HL-60 (cell line): ENCODE results near the gene MLXIP.

Experiments used
- DNase-seq, 2 experiments: peaks; one replicate each; pipeline ENCODE4 v3.0.0-alpha.2; 2010 to 2020; ENCODE audit warnings: low read depth in 1 of 2, low spot score in 1 of 2
- H3K27ac ChIP-seq: fragments of 250-450 bp; sonication (Bioruptor Pico); replicated peaks from 2 replicates; pipeline ENCODE4 v1.5.1; 2020; ENCODE audit warnings: mild to moderate bottlenecking, moderate library complexity
- H3K27me3 ChIP-seq: fragments of 250-450 bp; sonication (Bioruptor Pico); 2 replicates; pipeline ENCODE4 v1.5.1; 2021; ENCODE audit warnings: mild to moderate bottlenecking, moderate library complexity; ENCODE audit not compliant: insufficient read depth, poor library complexity, severe bottlenecking
- H3K4me3 ChIP-seq: replicated peaks from 2 replicates; pipeline ENCODE4 v1.5.1; 2011; ENCODE audit warnings: mild to moderate bottlenecking, control low read depth, low read length; ENCODE audit not compliant: insufficient read depth
- GABPA ChIP-seq: IDR thresholded peaks from 2 replicates; pipeline ENCODE4 v1.6.1; 2012; ENCODE audit warnings: low read depth
- POLR2AphosphoS5 ChIP-seq: IDR thresholded peaks from 2 replicates; pipeline ENCODE4 v1.6.1; 2012; ENCODE audit warnings: low read depth
- SPI1 ChIP-seq: IDR thresholded peaks from 2 replicates; pipeline ENCODE4 v1.6.1; 2012; ENCODE audit warnings: low read depth, mild to moderate bottlenecking, borderline replicate concordance
- TF ChIP-seq, protein P1 (sequence below): IDR thresholded peaks from 2 replicates; pipeline ENCODE4 v1.6.1; 2012; ENCODE audit warnings: low read depth; ENCODE audit not compliant: insufficient replicate concordance
- TF ChIP-seq, protein P2 (sequence below): IDR thresholded peaks from one replicate; pipeline ENCODE4 v1.5.1; 2011; ENCODE audit warnings: low read length, control low read depth, inconsistent platforms; ENCODE audit not compliant: insufficient read depth

Gene MLXIP

GRCh38 chr12:122125452-122126341 lies 47.1 kb downstream of the MLXIP start:
- DNase-seq, result no peak
- no peak overlapping the region for H3K4me3 ChIP-seq
- TF ChIP-seq, protein P1, sequence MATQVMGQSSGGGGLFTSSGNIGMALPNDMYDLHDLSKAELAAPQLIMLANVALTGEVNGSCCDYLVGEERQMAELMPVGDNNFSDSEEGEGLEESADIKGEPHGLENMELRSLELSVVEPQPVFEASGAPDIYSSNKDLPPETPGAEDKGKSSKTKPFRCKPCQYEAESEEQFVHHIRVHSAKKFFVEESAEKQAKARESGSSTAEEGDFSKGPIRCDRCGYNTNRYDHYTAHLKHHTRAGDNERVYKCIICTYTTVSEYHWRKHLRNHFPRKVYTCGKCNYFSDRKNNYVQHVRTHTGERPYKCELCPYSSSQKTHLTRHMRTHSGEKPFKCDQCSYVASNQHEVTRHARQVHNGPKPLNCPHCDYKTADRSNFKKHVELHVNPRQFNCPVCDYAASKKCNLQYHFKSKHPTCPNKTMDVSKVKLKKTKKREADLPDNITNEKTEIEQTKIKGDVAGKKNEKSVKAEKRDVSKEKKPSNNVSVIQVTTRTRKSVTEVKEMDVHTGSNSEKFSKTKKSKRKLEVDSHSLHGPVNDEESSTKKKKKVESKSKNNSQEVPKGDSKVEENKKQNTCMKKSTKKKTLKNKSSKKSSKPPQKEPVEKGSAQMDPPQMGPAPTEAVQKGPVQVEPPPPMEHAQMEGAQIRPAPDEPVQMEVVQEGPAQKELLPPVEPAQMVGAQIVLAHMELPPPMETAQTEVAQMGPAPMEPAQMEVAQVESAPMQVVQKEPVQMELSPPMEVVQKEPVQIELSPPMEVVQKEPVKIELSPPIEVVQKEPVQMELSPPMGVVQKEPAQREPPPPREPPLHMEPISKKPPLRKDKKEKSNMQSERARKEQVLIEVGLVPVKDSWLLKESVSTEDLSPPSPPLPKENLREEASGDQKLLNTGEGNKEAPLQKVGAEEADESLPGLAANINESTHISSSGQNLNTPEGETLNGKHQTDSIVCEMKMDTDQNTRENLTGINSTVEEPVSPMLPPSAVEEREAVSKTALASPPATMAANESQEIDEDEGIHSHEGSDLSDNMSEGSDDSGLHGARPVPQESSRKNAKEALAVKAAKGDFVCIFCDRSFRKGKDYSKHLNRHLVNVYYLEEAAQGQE, result no peak
- no peak for TF ChIP-seq POLR2AphosphoS5
- TF ChIP-seq, protein P2, sequence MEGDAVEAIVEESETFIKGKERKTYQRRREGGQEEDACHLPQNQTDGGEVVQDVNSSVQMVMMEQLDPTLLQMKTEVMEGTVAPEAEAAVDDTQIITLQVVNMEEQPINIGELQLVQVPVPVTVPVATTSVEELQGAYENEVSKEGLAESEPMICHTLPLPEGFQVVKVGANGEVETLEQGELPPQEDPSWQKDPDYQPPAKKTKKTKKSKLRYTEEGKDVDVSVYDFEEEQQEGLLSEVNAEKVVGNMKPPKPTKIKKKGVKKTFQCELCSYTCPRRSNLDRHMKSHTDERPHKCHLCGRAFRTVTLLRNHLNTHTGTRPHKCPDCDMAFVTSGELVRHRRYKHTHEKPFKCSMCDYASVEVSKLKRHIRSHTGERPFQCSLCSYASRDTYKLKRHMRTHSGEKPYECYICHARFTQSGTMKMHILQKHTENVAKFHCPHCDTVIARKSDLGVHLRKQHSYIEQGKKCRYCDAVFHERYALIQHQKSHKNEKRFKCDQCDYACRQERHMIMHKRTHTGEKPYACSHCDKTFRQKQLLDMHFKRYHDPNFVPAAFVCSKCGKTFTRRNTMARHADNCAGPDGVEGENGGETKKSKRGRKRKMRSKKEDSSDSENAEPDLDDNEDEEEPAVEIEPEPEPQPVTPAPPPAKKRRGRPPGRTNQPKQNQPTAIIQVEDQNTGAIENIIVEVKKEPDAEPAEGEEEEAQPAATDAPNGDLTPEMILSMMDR, result no peak
- TF ChIP-seq SPI1, result no peak
- H3K27me3 ChIP-seq, result no peaks in the 10 kb centered on the region
- no peak overlapping the region for H3K27ac ChIP-seq

DNA sequence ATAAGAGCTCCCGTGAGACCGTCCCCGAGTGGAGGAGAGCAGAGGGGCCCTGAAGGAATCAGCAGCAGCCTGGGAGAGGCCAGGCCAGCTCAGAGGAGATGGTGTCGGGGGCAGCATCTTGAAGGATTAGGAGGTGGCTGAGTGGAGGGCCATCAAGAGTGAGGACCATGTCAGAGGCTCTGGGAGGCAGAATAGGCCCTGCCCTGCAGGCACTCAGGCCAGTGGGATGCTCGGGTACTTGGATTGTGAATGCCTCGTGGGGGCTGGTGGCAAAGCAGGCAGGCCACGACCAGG lies 47.7 kb downstream of the MLXIP start:
- DNase-seq, result no peak
- no peak for TF ChIP-seq SPI1
- TF ChIP-seq, protein P2, result no peak
- TF ChIP-seq GABPA, result no peak
- TF ChIP-seq POLR2AphosphoS5, result no peak
- TF ChIP-seq, protein P1, result no peak
- no peak overlapping the region for H3K4me3 ChIP-seq
- H3K27me3 ChIP-seq, result no peaks in the 10 kb centered on the region
- no peak overlapping the region for H3K27ac ChIP-seq

DNA sequence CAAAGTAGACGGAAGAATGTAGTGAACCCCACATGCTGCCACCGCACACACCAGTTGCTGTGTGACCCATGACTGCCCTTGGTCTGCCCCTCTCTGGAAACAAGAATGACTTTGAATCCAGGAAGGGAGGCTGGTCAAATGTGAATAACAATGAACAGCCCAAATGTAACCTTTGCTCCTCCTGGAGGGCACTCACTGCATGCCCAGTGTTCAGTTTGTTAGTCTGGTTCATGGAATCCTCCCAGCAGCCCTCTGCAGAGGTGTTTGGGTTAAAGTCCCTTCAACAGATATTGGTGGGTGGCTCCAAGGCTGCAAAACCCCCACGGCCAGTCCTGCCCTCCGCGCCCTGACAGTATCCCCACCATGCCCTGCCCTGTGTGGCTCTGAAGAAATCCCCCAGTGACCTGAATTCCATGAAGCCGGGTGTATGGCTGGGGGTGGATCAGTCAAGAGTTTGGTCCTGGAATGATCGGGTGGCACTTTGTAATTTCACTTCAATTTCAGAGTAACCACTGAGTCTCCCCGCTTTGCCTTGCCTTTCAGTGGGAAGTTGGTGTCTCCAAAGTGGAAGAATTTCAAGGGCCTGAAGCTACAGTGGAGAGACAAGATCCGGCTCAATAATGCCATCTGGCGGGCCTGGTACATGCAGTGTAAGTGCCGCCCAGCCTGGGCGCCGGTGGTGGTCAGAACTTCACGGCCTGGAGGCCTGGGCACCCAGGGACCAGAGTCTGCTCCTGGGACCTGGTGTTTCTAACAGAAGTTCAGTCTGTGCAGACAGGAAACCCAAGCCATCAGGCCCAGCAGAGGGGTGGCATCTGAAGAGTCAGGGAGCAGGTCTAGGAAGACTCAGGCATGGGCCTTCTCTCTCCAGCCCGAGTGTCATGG lies 48.4 kb downstream of the MLXIP start:
- Histone ChIP-seq H3K27ac (no peak overlapping the region), H3K4me3 (no peak overlapping the region), H3K27me3 (no peaks in the 10 kb centered on the region)
- DNase-seq, result no peak
- TF ChIP-seq, protein P1, result no peak
- TF ChIP-seq GABPA (no peak), POLR2AphosphoS5 (no peak), SPI1 (no peak)
- TF ChIP-seq, protein P2, result no peak
